ENCODE measurements around the gene THRSP. TPM values are rescaled to one million over a fixed set of nuclear protein-coding genes. Genes with fewer than 3 reads are reported as not detected.

Gene THRSP
- total RNA-seq, 1 experiment from 2014 or later = not detected

DNA sequence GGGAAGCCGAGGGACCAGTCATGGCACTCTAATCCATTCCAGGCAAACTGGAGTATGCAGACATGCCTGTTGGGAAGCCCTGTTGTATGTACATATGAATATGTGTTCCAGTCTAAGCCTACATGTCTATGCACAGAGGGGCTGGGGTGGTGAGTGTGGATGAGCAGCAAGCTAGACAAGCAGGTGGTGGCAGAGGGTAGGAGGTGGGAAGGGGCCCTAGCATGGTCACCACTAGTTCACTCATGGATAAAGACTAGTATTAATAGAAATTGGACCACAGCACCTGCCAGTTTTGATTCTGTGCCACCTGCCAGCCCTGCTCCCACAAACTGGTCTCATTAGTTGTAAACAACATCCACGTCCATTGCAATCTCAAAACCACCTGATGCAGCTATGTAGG lies 1.5 kb downstream of the THRSP start:
- H4K20me1 ChIP-seq (ENCODE audit: insufficient read depth, low read depth, low read length) = 0 out of 2 replicates have a peak, but pooled peaks cover 3% of the 10 kb centered on the region
- H3K36me3 ChIP-seq (ENCODE audit: insufficient read depth, low read length) = peaks cover 8% of the 10 kb centered on the region; the same call in 1 of the 2 replicates
- H3K4me2 ChIP-seq (ENCODE audit: low read depth, low read length, poor library complexity, severe bottlenecking) = no peak overlapping the region
- no peak overlapping the region for H3K4me3 ChIP-seq (ENCODE audit: low read length)
- no peak overlapping the region for H2AFZ ChIP-seq (ENCODE audit: low read length)
- no peaks in the 10 kb centered on the region for H3K9me3 ChIP-seq (ENCODE audit: low read length)
- H3K9me2 ChIP-seq (replicated peaks; ENCODE audit: insufficient read depth, low read length) = no peaks in the 10 kb centered on the region
- H3K9ac ChIP-seq (ENCODE audit: low read length) = no peak overlapping the region
- no peaks in the 10 kb centered on the region for H3K27me3 ChIP-seq (ENCODE audit: low read length)
- H3K4me1 ChIP-seq (ENCODE audit: low read length) = no peaks in the 10 kb centered on the region
- no peak overlapping the region for H3K27ac ChIP-seq (ENCODE audit: low read length)
- no peak for DNase-seq
- H3K79me2 ChIP-seq (ENCODE audit: low read length) = peaks cover 5% of the 10 kb centered on the region

DNA sequence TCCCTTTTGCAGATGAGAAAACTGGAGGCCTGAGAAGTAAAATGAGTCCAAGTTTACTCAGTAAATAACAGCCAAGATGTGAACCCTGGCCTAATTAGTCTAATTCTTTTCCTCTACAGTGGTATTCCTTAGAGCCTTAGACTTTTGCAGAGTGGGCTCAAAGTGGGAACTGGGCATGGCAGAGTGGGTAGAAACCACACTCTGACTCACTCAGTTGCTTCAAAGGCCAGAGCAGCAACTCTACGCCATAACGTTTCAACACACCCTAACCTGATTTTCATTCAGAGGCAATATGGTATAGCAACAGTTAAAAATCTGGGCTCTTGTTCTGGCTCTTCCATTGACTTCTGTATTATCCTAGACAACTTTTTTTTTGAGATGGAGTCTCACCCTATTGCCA lies 2.8 kb downstream of the THRSP start:
- no peaks in the 10 kb centered on the region for H3K4me1 ChIP-seq (ENCODE audit: low read length)
- peaks cover 19% of the 10 kb centered on the region; the same call in 1 of the 2 replicates for H3K36me3 ChIP-seq (ENCODE audit: insufficient read depth, low read length)
- H2AFZ ChIP-seq (ENCODE audit: low read length) = no peak overlapping the region
- no peaks in the 10 kb centered on the region for H3K9me2 ChIP-seq (replicated peaks; ENCODE audit: insufficient read depth, low read length)
- H3K4me3 ChIP-seq (ENCODE audit: low read length) = no peak overlapping the region
- H3K9me3 ChIP-seq (ENCODE audit: low read length) = no peaks in the 10 kb centered on the region
- H3K27ac ChIP-seq (ENCODE audit: low read length) = no peak overlapping the region
- no peak overlapping the region for H3K4me2 ChIP-seq (ENCODE audit: low read depth, low read length, poor library complexity, severe bottlenecking)
- 0 out of 2 replicates have a peak, but pooled peaks cover 3% of the 10 kb centered on the region for H4K20me1 ChIP-seq (ENCODE audit: insufficient read depth, low read depth, low read length)
- H3K79me2 ChIP-seq (ENCODE audit: low read length) = peaks cover 13% of the 10 kb centered on the region
- H3K9ac ChIP-seq (ENCODE audit: low read length) = no peak overlapping the region
- no peak for DNase-seq
- no peaks in the 10 kb centered on the region for H3K27me3 ChIP-seq (ENCODE audit: low read length)

DNA sequence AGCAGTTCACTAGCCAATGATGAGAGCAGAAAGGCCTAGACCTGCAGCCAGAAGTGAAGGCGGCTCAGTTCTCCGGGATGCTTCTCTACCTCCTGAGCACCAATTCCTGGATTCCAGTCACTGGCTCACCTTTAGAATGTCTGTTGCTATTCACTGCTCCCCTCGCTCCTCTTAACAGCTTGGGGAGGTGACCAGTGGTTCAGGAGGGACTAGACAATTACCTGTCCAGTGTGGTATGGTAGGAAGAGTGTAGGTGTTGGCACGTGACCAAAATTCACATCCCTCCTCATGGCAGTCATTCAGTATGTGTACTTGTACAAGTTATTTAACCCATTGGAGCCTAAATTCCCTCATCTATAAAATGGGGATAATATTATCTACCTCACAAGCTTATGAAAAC lies 4.0 kb downstream of the THRSP start:
- Histone ChIP-seq H3K36me3 (ENCODE audit: insufficient read depth, low read length) (peaks cover 23% of the 10 kb centered on the region; the same call in 1 of the 2 replicates), H3K4me1 (ENCODE audit: low read length) (no peaks in the 10 kb centered on the region), H3K4me2 (ENCODE audit: low read depth, low read length, poor library complexity, severe bottlenecking) (no peak overlapping the region), H3K9me2 (replicated peaks; ENCODE audit: insufficient read depth, low read length) (no peaks in the 10 kb centered on the region), H2AFZ (ENCODE audit: low read length) (no peak overlapping the region), H3K9me3 (ENCODE audit: low read length) (no peaks in the 10 kb centered on the region), H4K20me1 (ENCODE audit: insufficient read depth, low read depth, low read length) (peaks cover 8% of the 10 kb centered on the region; the same call in 1 of the 2 replicates), H3K27me3 (ENCODE audit: low read length) (no peaks in the 10 kb centered on the region), H3K4me3 (ENCODE audit: low read length) (no peak overlapping the region), H3K27ac (ENCODE audit: low read length) (no peak overlapping the region), H3K9ac (ENCODE audit: low read length) (no peak overlapping the region), H3K79me2 (ENCODE audit: low read length) (peaks cover 18% of the 10 kb centered on the region)
- no peak for DNase-seq

DNA sequence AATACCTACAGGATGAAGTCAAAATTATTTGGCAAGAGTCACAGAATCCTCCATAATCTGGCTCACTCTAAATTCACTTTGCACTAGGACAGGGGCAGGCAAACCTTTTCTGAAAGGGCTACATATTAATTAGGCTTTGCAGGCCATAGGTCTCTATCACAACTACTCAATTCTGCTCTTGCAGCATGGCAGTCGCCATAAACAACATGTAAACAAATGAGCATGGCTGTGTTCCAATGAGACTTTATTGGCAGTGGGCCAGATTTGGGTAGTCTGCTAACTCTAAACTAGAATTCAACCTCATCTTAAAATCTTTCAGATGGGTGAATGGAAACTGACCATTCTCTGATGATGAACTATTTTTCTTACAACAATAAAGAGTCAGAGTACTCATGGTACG lies 5.8 kb downstream of the THRSP start:
- H3K4me2 ChIP-seq (ENCODE audit: low read depth, low read length, poor library complexity, severe bottlenecking) = no peak overlapping the region
- H3K79me2 ChIP-seq (ENCODE audit: low read length) = peaks cover 34% of the 10 kb centered on the region

DNA sequence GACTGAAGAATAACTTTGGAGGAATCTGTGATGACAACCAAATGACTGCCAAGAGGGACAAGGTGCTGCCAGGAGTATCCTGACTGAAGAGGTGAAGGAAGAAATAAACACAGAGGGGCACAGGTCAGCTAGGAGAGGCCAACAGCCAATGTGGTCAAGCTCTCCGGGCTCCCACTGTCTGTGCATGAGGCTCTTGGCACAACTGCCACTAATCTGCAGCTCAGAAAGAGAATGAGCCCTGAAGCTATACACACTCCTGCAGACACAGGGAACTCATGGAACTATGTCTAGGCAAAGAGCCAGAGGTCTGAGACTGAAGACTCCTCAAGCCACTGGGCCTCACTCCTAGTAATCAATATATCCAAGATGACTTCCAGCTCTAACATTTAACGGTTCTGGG lies 7.0 kb downstream of the THRSP start:
- no peak for DNase-seq
- H3K36me3 ChIP-seq (ENCODE audit: insufficient read depth, low read length) = peaks cover 27% of the 10 kb centered on the region; the same call in 1 of the 2 replicates
- peaks cover 46% of the 10 kb centered on the region for H3K79me2 ChIP-seq (ENCODE audit: low read length)

More for the DNA sequence above, 5.8 kb downstream of the THRSP start:
- no peak overlapping the region for H3K9ac ChIP-seq (ENCODE audit: low read length)
- no peak for DNase-seq
- H3K9me3 ChIP-seq (ENCODE audit: low read length) = no peaks in the 10 kb centered on the region
- no peak overlapping the region for H3K27ac ChIP-seq (ENCODE audit: low read length)
- no peaks in the 10 kb centered on the region for H3K4me1 ChIP-seq (ENCODE audit: low read length)
- H3K9me2 ChIP-seq (replicated peaks; ENCODE audit: insufficient read depth, low read length) = no peaks in the 10 kb centered on the region
- H3K27me3 ChIP-seq (ENCODE audit: low read length) = no peaks in the 10 kb centered on the region
- H3K4me3 ChIP-seq (ENCODE audit: low read length) = no peak overlapping the region
- H2AFZ ChIP-seq (ENCODE audit: low read length) = no peak overlapping the region
- H4K20me1 ChIP-seq (ENCODE audit: insufficient read depth, low read depth, low read length) = peaks cover 8% of the 10 kb centered on the region; the same call in 1 of the 2 replicates
- peaks cover 25% of the 10 kb centered on the region; the same call in 1 of the 2 replicates for H3K36me3 ChIP-seq (ENCODE audit: insufficient read depth, low read length)

DNA sequence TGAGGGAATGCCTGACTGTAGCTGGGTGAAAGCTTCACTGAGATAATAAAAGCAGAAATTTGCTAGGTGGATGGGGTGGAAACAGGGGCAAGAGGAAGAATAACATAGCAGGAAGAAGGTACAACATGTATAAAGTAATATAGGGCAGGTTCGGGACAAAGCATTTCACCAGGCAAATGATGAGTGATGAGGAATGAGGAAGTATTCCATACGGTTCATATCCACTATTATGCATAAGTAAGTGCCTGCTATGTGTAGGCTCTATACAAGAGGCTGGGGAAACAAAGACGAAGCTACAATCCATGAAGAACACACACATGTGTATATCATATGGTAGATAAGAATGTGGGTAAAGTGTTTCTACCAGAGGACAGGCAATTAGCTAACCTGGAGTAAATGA lies 8.1 kb downstream of the THRSP start:
- H3K79me2 ChIP-seq (ENCODE audit: low read length) = peaks cover 57% of the 10 kb centered on the region

More for the DNA sequence above, 7.0 kb downstream of the THRSP start:
- Histone ChIP-seq H3K27me3 (ENCODE audit: low read length) (no peaks in the 10 kb centered on the region), H3K27ac (ENCODE audit: low read length) (no peak overlapping the region), H3K4me3 (ENCODE audit: low read length) (no peak overlapping the region), H3K4me1 (ENCODE audit: low read length) (no peaks in the 10 kb centered on the region), H3K9me2 (replicated peaks; ENCODE audit: insufficient read depth, low read length) (no peaks in the 10 kb centered on the region), H2AFZ (ENCODE audit: low read length) (no peak overlapping the region), H3K9ac (ENCODE audit: low read length) (no peak overlapping the region), H4K20me1 (ENCODE audit: insufficient read depth, low read depth, low read length) (peaks cover 8% of the 10 kb centered on the region), H3K9me3 (ENCODE audit: low read length) (no peaks in the 10 kb centered on the region), H3K4me2 (ENCODE audit: low read depth, low read length, poor library complexity, severe bottlenecking) (no peak overlapping the region)

DNA sequence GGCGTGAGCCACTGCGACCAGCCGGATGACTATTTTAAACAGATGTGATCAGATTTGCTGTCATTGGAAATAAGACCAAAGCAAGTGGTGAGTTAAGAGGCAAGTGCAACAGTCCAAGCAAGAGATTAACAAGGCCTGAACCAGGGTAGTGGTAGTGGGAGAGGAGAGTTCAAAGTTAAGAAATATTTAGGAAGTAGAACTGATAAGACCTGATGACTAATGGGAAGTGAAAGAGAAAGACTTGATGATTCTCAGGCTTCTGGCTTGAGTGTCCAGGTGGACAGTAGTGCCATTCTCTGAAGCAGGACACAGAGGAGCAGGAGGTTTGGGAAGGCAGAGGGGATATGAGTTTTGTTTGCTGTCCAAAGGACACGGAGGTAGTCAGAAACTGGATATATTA lies 8.8 kb downstream of the THRSP start:
- peaks cover 18% of the 10 kb centered on the region for H4K20me1 ChIP-seq (ENCODE audit: insufficient read depth, low read depth, low read length)

More for the DNA sequence above, 8.1 kb downstream of the THRSP start:
- Histone ChIP-seq H2AFZ (ENCODE audit: low read length) (no peak overlapping the region), H3K9ac (ENCODE audit: low read length) (no peak overlapping the region), H3K9me2 (replicated peaks; ENCODE audit: insufficient read depth, low read length) (no peaks in the 10 kb centered on the region), H3K4me1 (ENCODE audit: low read length) (peaks cover 5% of the 10 kb centered on the region; the same call in 1 of the 2 replicates), H3K4me3 (ENCODE audit: low read length) (no peak overlapping the region), H4K20me1 (ENCODE audit: insufficient read depth, low read depth, low read length) (peaks cover 14% of the 10 kb centered on the region), H3K9me3 (ENCODE audit: low read length) (no peaks in the 10 kb centered on the region), H3K4me2 (ENCODE audit: low read depth, low read length, poor library complexity, severe bottlenecking) (no peak overlapping the region), H3K36me3 (ENCODE audit: insufficient read depth, low read length) (peaks cover 31% of the 10 kb centered on the region; the same call in 1 of the 2 replicates), H3K27me3 (ENCODE audit: low read length) (no peaks in the 10 kb centered on the region), H3K27ac (ENCODE audit: low read length) (no peak overlapping the region)
- no peak for DNase-seq

DNA sequence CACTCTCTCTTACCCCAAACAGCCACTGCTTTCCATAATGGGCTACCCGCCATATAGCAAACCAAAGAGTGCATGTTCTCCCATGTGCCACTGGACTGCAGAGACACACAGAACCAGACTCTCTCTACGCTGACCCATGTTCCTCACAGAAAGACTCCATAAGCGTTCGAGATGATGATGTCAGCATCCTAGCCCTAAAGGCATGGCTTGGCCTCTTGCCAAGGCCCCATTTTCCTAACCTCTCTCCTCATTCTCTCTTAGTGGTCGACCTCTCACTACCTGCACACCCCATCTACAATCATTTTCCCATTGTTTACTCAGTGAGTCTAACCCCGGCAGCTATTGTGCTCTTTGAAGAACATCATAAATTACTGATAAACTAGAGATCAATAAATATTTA lies 11.1 kb downstream of the THRSP start:
- Histone ChIP-seq H3K79me2 (ENCODE audit: low read length) (peaks cover 83% of the 10 kb centered on the region), H3K4me3 (ENCODE audit: low read length) (no peak overlapping the region), H3K9ac (ENCODE audit: low read length) (no peak overlapping the region), H3K36me3 (ENCODE audit: insufficient read depth, low read length) (peaks cover 25% of the 10 kb centered on the region; the same call in 1 of the 2 replicates), H2AFZ (ENCODE audit: low read length) (no peak overlapping the region), H4K20me1 (ENCODE audit: insufficient read depth, low read depth, low read length) (peaks cover 20% of the 10 kb centered on the region), H3K4me2 (ENCODE audit: low read depth, low read length, poor library complexity, severe bottlenecking) (no peak overlapping the region), H3K9me2 (replicated peaks; ENCODE audit: insufficient read depth, low read length) (no peaks in the 10 kb centered on the region), H3K9me3 (ENCODE audit: low read length) (no peaks in the 10 kb centered on the region), H3K27me3 (ENCODE audit: low read length) (no peaks in the 10 kb centered on the region), H3K27ac (ENCODE audit: low read length) (no peak overlapping the region), H3K4me1 (ENCODE audit: low read length) (peaks cover 23% of the 10 kb centered on the region)
- DNase-seq = no peak

More for the DNA sequence above, 8.8 kb downstream of the THRSP start:
- H3K79me2 ChIP-seq (ENCODE audit: low read length) = peaks cover 64% of the 10 kb centered on the region
- no peaks in the 10 kb centered on the region for H3K9me3 ChIP-seq (ENCODE audit: low read length)
- no peaks in the 10 kb centered on the region for H3K9me2 ChIP-seq (replicated peaks; ENCODE audit: insufficient read depth, low read length)
- H2AFZ ChIP-seq (ENCODE audit: low read length) = no peak overlapping the region
- H3K4me1 ChIP-seq (ENCODE audit: low read length) = peaks cover 12% of the 10 kb centered on the region
- H3K4me2 ChIP-seq (ENCODE audit: low read depth, low read length, poor library complexity, severe bottlenecking) = no peak overlapping the region
- no peaks in the 10 kb centered on the region for H3K27me3 ChIP-seq (ENCODE audit: low read length)
- no peak overlapping the region for H3K9ac ChIP-seq (ENCODE audit: low read length)
- H3K4me3 ChIP-seq (ENCODE audit: low read length) = no peak overlapping the region
- peaks cover 31% of the 10 kb centered on the region; the same call in 1 of the 2 replicates for H3K36me3 ChIP-seq (ENCODE audit: insufficient read depth, low read length)
- no peak overlapping the region for H3K27ac ChIP-seq (ENCODE audit: low read length)
- DNase-seq = no peak

All from Karpas-422 (cell line).